HEK293T (cell line): ENCODE measurements around the gene CHL1.

ENCODE experiments used
- ARNT ChIP-seq: fragments of 450-650 bp; IDR thresholded peaks from 2 replicates; pipeline ENCODE4 v1.6.1; 2017; ENCODE audit warnings: mild to moderate bottlenecking
- BHLHE40 ChIP-seq: fragments of 450-650 bp; IDR thresholded peaks from 2 replicates; pipeline ENCODE4 v1.6.1; 2016; ENCODE audit warnings: mild to moderate bottlenecking, moderate library complexity, borderline replicate concordance
- CTBP1 ChIP-seq: fragments of 450-650 bp; IDR thresholded peaks from 2 replicates; pipeline ENCODE4 v1.6.1; 2016; ENCODE audit warnings: borderline replicate concordance
- ELF4 ChIP-seq: fragments of 450-650 bp; IDR thresholded peaks from 2 replicates; pipeline ENCODE4 v1.6.1; 2017; ENCODE audit warnings: antibody characterized with exemption
- FOXA1 ChIP-seq: fragments of 450-650 bp; IDR thresholded peaks from 2 replicates; pipeline ENCODE4 v1.6.1; 2016; ENCODE audit warnings: mild to moderate bottlenecking
- FOXK2 ChIP-seq: fragments of 450-650 bp; IDR thresholded peaks from 2 replicates; pipeline ENCODE4 v1.6.1; 2016; ENCODE audit warnings: mild to moderate bottlenecking
- FOXM1 ChIP-seq: fragments of 450-650 bp; IDR thresholded peaks from 2 replicates; pipeline ENCODE4 v1.6.1; 2017; ENCODE audit warnings: mild to moderate bottlenecking, borderline replicate concordance
- HDGF ChIP-seq: fragments of 450-650 bp; IDR thresholded peaks from 2 replicates; pipeline ENCODE4 v1.6.1; 2017; ENCODE audit warnings: antibody characterized with exemption, borderline replicate concordance
- L3MBTL2 ChIP-seq: fragments of 450-650 bp; conservative IDR thresholded peaks from 2 replicates; pipeline ENCODE4 v1.6.1; 2016; ENCODE audit warnings: mild to moderate bottlenecking
- SP1 ChIP-seq: fragments of 450-650 bp; IDR thresholded peaks from 2 replicates; pipeline ENCODE4 v1.6.1; 2017
- SUZ12 ChIP-seq: fragments of 450-650 bp; IDR thresholded peaks from 2 replicates; pipeline ENCODE4 v1.6.1; 2016; ENCODE audit warnings: mild to moderate bottlenecking
- TARDBP ChIP-seq: fragments of 450-650 bp; IDR thresholded peaks from 2 replicates; pipeline ENCODE4 v1.6.1; 2016
- TF ChIP-seq, protein P1 (sequence below): fragments of 450-650 bp; IDR thresholded peaks from 2 replicates; pipeline ENCODE4 v1.6.1; 2016

GRCh38 chr3:355622-356021 lies 159.1 kb downstream of the CHL1 start:
- TF ChIP-seq L3MBTL2 (no peak), TARDBP (no peak), FOXA1 (no peak), HDGF (no peak), SP1 (no peak), SUZ12 (no peak), BHLHE40 (no peak), FOXK2 (no peak), FOXM1 (no peak), ELF4 (no peak), CTBP1 (no peak), ARNT (no peak)
- TF ChIP-seq, protein P1, sequence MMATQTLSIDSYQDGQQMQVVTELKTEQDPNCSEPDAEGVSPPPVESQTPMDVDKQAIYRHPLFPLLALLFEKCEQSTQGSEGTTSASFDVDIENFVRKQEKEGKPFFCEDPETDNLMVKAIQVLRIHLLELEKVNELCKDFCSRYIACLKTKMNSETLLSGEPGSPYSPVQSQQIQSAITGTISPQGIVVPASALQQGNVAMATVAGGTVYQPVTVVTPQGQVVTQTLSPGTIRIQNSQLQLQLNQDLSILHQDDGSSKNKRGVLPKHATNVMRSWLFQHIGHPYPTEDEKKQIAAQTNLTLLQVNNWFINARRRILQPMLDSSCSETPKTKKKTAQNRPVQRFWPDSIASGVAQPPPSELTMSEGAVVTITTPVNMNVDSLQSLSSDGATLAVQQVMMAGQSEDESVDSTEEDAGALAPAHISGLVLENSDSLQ = no peak
